PC-9 (cell line): Measurements from ENCODE around the gene LRG1.

Experiments used
- CTCF ChIP-seq: fragments of 200-600 bp; sonication (generic); conservative IDR thresholded peaks from 2 replicates; pipeline ENCODE4 v1.6.1; 2017; ENCODE audit warnings: mixed run types, antibody characterized with exemption, mild to moderate bottlenecking, moderate library complexity
- EZH2 ChIP-seq: fragments of 200-600 bp; sonication (generic); IDR thresholded peaks from 2 replicates; pipeline ENCODE4 v1.8.0; 2017; ENCODE audit warnings: antibody characterized with exemption, low read depth

GRCh38 chr19:4553775-4554174 is 13.9 kb upstream of the LRG1 start:
- TF ChIP-seq EZH2, result no peak
- TF ChIP-seq CTCF, result no peak
